ENCODE measurements around the gene KRTAP5-3.
"Not testable (repeated sequence)": the region's sequence is repeated elsewhere in the genome, so short reads cannot be mapped to it uniquely, and the experiment has no call there.

The KRTAP5-3 gene

GRCh38 chr11:1607901-1608300, 362 bp downstream of the KRTAP5-3 start:
- not testable (repeated sequence) for DNase-seq

DNA sequence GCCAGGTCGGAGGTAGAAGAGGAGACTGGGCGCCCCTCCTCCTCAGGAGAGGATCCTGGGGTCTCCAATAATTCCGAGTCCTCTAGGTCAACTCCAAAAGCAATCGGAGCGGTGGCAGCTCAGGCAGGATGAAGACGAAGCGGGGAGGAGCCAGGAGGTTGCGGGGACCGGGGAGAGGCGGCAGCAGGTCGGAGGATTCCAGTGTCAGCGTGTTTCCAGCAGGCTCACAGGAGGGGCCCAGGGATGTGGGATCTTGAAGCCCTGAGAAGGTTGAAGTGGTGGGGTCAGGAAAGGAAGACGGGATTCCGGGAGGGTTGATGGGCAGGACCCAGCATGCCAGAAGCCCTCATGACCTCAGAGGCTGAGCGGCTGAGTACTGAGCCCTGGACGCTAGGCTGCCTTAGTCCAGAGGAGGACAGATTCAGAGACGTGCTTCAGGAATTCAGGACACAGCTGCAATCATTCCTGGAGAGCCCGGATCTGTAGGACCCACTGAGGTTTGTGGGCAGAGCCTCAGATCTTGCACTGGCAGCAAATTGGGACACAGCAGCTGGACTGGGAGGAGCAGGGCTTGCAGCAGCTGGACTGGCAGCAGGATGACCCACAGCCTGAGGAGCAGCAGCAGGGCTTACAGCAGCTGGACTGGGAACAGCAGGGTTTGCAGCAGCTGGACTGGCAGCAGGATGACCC, 962 bp downstream of the KRTAP5-3 start:
- DNase-seq: not testable (repeated sequence)

- DNase-seq: peak; percentile 53
These were observed 2.3 kb downstream of the KRTAP5-3 start for GRCh38 chr11:1605923-1606322.

- no peak for DNase-seq
These were observed 3.6 kb downstream of the KRTAP5-3 start for GRCh38 chr11:1604711-1605110.

GRCh38 chr11:1604181-1604580, 4.1 kb downstream of the KRTAP5-3 start:
- no peak for DNase-seq

DNA sequence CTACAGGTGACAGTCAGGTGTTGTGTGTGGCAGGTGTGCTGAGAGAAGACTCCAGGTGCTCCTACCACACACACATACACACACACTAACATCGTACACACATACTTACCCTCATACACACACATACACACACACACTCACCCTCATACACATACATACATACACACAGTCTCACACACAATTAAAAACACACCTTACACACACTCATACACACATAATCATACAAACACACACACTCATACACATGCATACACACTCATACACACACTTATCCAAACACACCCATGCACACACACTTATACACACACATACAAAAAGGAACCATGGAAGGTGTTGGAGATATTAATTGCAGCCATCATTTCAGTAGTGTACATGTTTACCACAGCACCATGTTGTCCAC, 4.6 kb downstream of the KRTAP5-3 start:
- no peak for DNase-seq

DNA sequence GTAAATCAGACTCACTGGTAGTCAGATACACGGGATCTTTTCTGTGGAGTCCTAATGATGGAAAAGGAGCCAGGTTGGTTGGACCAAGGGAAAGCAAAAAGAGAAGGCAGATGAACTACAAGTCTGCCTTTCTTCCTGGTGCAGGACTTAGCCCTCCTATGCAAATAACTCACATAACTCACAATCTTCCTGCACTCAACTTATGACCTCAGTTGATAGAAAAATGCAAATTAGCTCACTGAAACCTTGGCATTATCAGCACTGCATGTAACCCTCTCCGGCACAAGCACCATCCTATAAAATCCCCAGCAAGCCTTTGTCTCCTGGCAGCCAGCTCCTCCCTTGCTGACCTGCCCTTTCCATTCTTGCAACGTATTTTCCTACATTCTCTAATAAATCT, 6.6 kb downstream of the KRTAP5-3 start:
- DNase-seq: not testable (repeated sequence)

DNA sequence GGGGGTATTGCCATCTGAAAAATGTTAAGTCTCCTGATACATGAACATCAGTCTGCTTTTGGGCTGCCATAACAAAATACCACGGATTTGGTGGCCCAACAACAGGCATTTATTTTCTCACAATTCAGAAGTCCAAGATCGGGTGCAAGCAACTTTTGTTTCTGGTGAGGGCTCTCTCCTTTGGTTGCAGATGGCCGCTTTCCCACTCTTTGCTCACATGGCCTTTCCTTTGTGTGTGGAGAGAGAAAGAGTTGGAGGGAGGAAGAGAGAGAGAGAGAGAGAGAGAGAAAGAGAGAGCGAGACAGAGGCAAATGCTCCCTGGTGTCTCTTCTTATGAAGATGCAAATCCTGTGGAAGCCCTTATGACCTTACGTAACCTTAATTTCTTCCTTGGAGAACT, 7.6 kb downstream of the KRTAP5-3 start:
- no peak for DNase-seq

DNA sequence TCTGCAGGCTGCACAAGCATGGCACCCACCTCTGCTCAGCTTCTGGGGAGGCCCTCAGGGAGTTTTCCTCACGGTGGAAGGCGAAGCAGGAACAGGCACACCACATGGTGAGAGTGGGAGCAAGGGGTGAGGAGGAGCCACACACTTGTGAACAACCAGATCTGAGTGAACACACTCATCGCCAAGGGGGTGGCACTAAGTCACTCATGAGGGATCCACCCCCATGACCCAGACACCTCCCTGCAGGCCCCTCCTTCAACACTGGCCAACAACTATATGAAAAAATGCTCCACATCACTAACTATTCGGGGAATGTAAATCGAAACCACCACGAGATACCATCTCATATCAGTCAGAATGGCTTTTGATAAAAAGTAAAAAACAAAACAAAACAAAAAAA, 9.4 kb downstream of the KRTAP5-3 start:
- peak; percentile 37 for DNase-seq

- DNase-seq: not testable (repeated sequence)
These were observed 9.9 kb downstream of the KRTAP5-3 start for GRCh38 chr11:1598406-1598805.

- no peak for DNase-seq
These were observed 10.3 kb downstream of the KRTAP5-3 start, which contains the start of gene KRTAP5-2 for GRCh38 chr11:1597994-1598380. TSS of gene KRTAP5-2 (minus strand) at chr11:1598294. CDS start at chr11:1598250, 44 bp downstream.

GRCh38 chr11:1597331-1597993, 10.8 kb downstream of the KRTAP5-3 start:
- no peak for DNase-seq

DNA sequence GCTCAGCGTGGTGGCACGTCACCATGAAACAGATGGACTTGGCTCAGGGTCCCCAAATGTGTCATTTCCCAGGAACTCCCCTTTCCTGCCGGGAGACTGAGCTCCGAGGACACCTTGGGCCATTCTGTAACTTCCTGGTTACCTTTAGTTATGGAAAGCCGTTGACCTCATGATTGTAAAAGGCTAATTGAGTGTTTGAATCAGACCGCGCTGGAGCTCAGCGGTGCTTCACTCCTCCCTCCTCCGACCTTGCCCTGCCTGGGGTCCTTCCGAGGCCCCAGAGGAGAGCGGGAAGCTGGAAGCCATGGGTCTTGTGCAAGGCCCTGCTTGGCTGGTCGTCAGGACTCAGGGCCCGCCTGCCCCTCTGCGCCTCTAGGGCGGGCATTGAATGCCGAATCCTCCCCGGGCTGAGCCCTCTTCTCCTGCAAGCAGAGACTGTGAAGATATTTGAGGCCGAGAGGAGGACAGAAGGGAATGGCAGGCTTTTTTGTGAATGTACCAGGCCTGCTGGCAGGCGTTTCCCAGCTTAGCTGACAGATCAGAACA, 11.6 kb downstream of the KRTAP5-3 start:
- DNase-seq: not testable (repeated sequence)

- DNase-seq: not testable (repeated sequence)
These were observed 12.2 kb downstream of the KRTAP5-3 start for GRCh38 chr11:1595994-1596575.

GRCh38 chr11:1592628-1593027, 15.6 kb downstream of the KRTAP5-3 start:
- DNase-seq: no peak

GRCh38 chr11:1589996-1590395, 18.3 kb downstream of the KRTAP5-3 start:
- no peak for DNase-seq

DNA sequence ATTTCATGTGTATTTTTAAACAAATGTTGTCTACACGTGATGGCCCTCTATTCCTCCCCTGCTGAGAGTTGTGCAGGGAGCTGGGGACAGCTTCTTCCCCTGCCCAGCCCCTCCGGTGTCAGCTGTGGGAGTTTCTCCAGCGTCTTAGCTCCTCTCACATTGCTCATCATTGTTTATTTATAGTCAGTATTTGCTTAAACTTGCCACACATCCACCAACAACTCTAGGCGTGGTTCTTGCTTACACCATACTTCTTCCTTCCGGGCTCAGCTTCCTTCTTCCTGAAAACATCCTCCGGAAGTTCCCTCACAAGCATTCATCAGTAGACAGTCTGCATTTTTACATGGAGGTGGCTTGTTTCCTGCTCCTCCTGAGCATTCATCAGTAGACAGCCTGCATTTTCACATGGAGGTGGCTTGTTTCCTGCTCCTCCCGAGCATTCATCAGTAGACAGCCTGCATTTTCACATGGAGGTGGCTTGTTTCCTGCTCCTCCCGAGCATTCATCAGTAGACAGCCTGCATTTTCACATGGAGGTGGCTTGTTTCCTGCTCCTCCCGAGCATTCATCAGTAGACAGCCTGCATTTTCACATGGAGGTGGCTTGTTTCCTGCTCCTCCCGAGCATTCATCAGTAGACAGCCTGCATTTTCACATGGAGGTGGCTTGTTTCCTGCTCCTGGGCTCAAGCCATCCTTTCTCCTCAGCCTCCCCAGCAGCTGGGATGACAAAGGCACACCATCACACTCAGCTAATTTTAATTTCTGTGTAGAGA, 18.9 kb downstream of the KRTAP5-3 start:
- DNase-seq: peak; percentile 61

DNA sequence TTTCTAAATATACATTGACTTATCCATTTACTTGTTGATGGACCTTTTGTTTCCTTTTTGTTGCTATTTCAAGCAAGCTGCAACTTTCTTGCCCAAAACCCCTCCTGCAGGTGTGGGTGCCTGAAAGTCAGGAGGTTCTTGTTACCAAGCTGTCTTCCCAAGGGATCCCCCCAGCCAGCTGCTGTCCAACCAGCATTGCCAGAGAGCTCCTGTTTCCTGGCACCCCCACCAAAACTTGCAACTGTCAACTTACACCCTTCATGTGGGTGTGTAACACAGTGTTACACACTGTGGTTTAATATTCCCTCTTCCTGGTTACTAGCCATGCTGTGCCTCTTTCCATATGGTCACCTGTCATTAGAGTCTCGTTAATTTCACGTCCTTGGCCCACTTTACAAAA, 21.6 kb downstream of the KRTAP5-3 start:
- no peak for DNase-seq

GRCh38 chr11:1584661-1585370, 23.4 kb downstream of the KRTAP5-3 start, which contains the start of gene KRTAP5-1:
TSS of gene KRTAP5-1 (minus strand) at chr11:1585283. CDS start at chr11:1585249, 34 bp downstream.
- not testable (repeated sequence) for DNase-seq

DNA sequence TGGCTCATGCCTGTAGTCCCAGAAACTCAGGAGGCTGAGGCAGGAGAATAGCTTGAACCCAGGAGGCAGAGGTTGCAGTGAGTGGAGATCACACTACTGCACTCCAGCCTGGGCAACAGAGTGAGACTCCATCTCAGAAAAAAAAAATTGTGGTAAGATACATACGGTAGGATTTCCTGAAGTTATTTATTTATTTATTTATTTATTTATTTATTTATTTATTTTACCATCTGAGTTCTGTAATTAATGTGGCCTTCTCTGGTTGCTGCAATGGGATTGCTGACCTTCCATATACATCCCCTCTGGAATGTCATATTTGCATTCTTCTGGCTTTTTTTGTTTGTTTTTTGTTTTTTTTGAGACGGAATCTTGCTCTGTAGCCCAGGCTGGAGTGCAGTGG, 25.4 kb downstream of the KRTAP5-3 start:
- DNase-seq: not testable (repeated sequence)

GRCh38 chr11:1581976-1582375, 26.3 kb downstream of the KRTAP5-3 start:
- DNase-seq: no peak

DNA sequence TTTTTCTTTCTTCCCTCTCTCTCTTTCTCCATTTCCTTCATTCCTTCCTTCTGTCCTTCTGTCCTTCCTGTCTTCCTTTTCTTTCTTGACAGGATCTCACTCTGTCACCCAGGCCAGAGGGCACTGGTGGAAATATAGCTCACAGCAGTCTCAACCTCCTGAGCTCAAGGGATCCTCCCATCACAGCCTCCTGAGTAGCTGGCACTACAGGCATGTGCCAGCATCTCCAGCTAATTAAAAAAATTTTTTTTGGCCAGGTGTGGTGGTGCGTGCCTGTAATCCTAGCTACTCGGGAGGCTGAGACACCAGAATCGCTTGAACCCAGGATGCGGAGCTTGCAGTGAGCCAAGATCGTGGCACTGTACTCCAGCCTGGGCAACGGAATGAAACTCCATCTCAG, 31.4 kb downstream of the KRTAP5-3 start:
- no peak for DNase-seq

Data from central memory CD4-positive, alpha-beta T cell (primary cell).